Ishikawa (cell line): ENCODE data around the gene MYZAP.

Source experiments
- CEBPB ChIP-seq: IDR thresholded peaks from 2 replicates; pipeline ENCODE4 v1.6.1; 2012
- CREB1 ChIP-seq: IDR thresholded peaks from 2 replicates; pipeline ENCODE4 v1.6.1; 2012; ENCODE audit warnings: low read depth
- EGR1 ChIP-seq: IDR thresholded peaks from 2 replicates; pipeline ENCODE4 v1.6.1; 2012
- EP300 ChIP-seq: IDR thresholded peaks from 2 replicates; pipeline ENCODE4 v1.6.1; 2012; ENCODE audit warnings: borderline replicate concordance
- FOXM1 ChIP-seq: IDR thresholded peaks from 2 replicates; pipeline ENCODE4 v1.6.1; 2012; ENCODE audit warnings: low read depth, borderline replicate concordance
- NFIC ChIP-seq: IDR thresholded peaks from 2 replicates; pipeline ENCODE4 v1.6.1; 2012
- RAD21 ChIP-seq: IDR thresholded peaks from 2 replicates; pipeline ENCODE4 v1.6.1; 2012; ENCODE audit warnings: low read depth
- TAF1 ChIP-seq: IDR thresholded peaks from 2 replicates; pipeline ENCODE4 v1.6.1; 2012; ENCODE audit warnings: low read depth, mild to moderate bottlenecking
- TCF12 ChIP-seq: IDR thresholded peaks from 2 replicates; pipeline ENCODE4 v1.6.1; 2012; ENCODE audit warnings: low read depth
- TEAD4 ChIP-seq: IDR thresholded peaks from 2 replicates; pipeline ENCODE4 v1.6.1; 2012
- YY1 ChIP-seq: IDR thresholded peaks from 2 replicates; pipeline ENCODE4 v1.6.1; 2012; ENCODE audit warnings: low read depth
- ZBTB7A ChIP-seq: IDR thresholded peaks from 2 replicates; pipeline ENCODE4 v1.6.1; 2012; ENCODE audit warnings: low read depth
- TF ChIP-seq, protein P1 (sequence below): IDR thresholded peaks from 2 replicates; pipeline ENCODE4 v1.6.1; 2012; ENCODE audit warnings: low read depth, mild to moderate bottlenecking
- TF ChIP-seq, protein P2 (sequence below): IDR thresholded peaks from 2 replicates; pipeline ENCODE4 v1.6.1; 2012
- TF ChIP-seq, protein P3 (sequence below): IDR thresholded peaks from 2 replicates; pipeline ENCODE4 v1.6.1; 2012

The MYZAP gene

DNA sequence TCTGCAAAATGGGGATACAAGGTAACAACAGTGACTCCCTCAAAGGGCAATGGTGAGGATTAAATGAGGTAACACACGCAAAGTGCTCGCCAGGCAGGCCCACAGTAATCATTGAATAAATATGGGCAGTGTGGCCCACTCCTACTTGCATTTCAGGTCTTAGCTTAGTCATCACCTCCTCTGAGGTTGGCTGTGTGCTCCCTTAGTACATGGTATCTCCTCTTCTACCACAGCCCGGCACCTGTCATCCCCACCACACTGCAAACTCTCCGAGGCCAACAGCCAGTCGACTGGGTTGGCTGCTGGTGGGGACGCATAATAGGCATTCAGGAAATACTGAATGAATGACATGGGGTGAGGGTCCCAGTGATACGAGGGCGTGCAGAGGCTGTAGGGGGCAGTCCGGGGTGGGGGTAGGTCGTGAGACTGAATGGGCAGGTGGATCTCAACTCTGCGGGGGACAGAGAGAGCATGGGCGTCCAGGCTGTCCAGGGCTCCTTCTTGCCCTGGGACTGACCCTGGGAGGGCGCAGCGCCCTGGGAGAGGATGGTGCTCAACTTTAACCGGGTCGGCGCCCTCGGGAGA lies 375 bp upstream of the MYZAP start:
- TF ChIP-seq, protein P1, sequence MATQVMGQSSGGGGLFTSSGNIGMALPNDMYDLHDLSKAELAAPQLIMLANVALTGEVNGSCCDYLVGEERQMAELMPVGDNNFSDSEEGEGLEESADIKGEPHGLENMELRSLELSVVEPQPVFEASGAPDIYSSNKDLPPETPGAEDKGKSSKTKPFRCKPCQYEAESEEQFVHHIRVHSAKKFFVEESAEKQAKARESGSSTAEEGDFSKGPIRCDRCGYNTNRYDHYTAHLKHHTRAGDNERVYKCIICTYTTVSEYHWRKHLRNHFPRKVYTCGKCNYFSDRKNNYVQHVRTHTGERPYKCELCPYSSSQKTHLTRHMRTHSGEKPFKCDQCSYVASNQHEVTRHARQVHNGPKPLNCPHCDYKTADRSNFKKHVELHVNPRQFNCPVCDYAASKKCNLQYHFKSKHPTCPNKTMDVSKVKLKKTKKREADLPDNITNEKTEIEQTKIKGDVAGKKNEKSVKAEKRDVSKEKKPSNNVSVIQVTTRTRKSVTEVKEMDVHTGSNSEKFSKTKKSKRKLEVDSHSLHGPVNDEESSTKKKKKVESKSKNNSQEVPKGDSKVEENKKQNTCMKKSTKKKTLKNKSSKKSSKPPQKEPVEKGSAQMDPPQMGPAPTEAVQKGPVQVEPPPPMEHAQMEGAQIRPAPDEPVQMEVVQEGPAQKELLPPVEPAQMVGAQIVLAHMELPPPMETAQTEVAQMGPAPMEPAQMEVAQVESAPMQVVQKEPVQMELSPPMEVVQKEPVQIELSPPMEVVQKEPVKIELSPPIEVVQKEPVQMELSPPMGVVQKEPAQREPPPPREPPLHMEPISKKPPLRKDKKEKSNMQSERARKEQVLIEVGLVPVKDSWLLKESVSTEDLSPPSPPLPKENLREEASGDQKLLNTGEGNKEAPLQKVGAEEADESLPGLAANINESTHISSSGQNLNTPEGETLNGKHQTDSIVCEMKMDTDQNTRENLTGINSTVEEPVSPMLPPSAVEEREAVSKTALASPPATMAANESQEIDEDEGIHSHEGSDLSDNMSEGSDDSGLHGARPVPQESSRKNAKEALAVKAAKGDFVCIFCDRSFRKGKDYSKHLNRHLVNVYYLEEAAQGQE, result no peak
- TF ChIP-seq CEBPB (no peak), NFIC (no peak), ZBTB7A (peak; percentile 39; the same call in 1 of the 2 replicates), TCF12 (no peak), YY1 (no peak), EGR1 (no peak), CREB1 (no peak), TAF1 (peak; percentile 34; the same call in 1 of the 2 replicates), FOXM1 (no peak), TEAD4 (peak; percentile 58), RAD21 (no peak), EP300 (0 out of 2 replicates have a peak, but pooled peaks have one; percentile 29)
- TF ChIP-seq, protein P2, sequence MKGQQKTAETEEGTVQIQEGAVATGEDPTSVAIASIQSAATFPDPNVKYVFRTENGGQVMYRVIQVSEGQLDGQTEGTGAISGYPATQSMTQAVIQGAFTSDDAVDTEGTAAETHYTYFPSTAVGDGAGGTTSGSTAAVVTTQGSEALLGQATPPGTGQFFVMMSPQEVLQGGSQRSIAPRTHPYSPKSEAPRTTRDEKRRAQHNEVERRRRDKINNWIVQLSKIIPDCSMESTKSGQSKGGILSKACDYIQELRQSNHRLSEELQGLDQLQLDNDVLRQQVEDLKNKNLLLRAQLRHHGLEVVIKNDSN, result no peak; the same call in 1 of the 2 replicates
- TF ChIP-seq, protein P3, sequence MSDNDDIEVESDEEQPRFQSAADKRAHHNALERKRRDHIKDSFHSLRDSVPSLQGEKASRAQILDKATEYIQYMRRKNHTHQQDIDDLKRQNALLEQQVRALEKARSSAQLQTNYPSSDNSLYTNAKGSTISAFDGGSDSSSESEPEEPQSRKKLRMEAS, result 0 out of 2 replicates have a peak, but pooled peaks have one; percentile 40

DNA sequence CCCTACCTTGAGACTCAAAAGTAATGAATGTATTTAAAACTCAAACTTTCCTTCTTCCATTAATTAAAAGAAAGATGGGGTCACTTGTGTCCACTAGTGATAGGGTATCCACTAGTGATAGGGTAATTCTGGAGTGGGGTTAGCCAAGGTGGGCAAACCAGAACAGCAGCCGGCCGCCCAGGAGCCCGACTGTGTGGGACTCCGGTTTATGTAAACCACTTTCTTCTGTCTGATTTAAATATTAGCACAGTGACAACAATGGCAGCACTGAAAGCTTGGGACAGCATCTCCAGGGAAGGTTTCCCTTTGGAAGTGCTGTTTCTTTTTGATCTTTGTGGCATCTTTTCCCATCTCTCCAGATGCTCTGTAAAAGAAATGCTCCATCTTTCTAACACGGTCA lies 722 bp downstream of the MYZAP start:
- TF ChIP-seq FOXM1 (no peak), CEBPB (no peak), TAF1 (no peak), TCF12 (no peak), EP300 (no peak), RAD21 (no peak), NFIC (no peak)
- TF ChIP-seq, protein P2, result no peak
- TF ChIP-seq, protein P1, result no peak
- TF ChIP-seq, protein P3, result no peak

DNA sequence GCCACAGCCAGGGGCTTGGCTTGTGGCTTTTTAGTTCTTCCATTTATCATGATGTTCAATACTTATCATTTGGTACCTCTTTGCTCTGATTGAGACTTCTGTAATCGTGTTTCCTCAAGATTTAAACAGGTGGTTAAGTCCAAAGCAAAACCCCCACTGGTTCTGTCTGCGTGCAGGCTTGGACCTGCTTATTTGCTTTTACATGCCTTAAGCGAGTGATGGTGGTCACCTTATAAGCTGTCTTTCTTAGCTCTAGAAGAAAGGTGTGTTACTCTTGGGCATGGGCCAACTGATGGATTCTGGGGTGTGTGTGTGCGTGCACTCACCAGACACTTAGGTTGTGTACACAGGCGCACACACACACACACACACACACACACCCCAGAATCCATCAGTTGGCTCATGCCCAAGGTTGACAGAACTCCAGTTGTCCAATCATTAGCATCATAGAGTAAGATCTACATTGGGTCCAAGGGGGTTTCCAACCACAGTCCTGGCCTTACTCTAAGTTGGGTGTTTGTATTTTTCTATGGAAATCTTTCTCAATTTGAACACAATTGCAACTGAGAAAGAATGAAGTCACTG lies 1.2 kb downstream of the MYZAP start:
- no peak for TF ChIP-seq NFIC
- TF ChIP-seq ZBTB7A, result no peak

DNA sequence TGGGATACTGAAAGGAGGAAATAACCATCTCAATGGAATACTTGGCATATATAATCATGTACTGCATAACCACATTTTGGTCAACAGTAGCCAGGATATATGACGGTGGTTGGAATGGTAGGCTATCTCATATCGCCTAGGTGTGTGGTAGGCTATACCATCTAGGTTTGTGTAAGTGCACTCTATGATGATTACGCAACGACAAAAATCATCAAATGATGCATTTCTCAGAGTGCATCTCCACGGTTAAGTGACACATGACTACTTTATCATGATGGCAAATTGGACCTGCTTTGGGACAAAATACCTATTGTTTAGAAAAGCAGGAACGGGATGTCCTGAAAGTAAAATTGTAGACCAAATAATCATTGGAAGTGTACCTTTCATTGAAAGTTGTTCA lies 2.8 kb downstream of the MYZAP start:
- TF ChIP-seq CEBPB (0 out of 2 replicates have a peak, but pooled peaks have one; percentile 30), TCF12 (no peak)

DNA sequence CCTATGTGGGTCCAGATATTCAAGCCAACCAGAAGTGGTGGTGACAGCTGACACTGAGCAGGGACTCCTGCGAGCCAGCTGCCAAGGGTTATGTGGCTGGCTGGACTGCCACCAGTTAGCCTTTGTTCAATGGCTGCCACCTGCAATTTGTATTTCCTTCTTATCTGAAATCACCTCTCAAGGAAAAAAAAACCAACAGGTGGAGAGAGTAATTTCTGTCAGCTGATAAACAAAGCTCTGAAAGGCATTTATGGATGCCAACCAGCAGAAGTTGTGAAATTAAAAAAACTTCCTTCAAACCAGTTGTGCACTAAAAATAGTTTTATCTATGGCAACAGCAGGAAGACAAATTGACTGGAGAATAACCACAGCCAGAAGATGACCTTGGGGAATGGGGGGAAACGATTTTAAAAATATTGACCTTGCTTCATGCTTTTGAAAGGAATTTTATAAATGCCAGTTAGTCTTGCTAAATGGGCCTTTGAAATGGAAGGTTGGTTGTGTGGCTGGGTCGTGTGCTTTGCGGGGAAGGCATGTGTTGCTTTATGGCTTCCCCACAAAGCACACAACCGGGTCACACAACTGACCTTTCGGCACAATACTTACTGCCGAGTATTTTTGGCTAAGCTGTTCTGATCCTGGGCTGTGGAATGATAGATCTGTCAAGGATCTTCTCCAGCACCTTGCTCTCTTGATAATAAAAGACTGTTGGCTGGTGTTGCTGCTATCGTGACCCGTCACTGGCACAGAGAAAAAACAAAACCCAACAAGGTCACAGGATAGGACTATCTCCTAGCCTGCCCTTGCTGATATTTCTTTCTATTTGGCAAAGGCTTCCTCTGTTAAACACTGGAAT lies 3.5 kb downstream of the MYZAP start:
- TF ChIP-seq EP300 (no peak), ZBTB7A (no peak), TAF1 (no peak), NFIC (no peak), CREB1 (no peak), TCF12 (no peak), FOXM1 (no peak), YY1 (no peak), RAD21 (no peak), TEAD4 (no peak), EGR1 (no peak), CEBPB (no peak)
- TF ChIP-seq, protein P1, result no peak
- TF ChIP-seq, protein P3, result no peak
- TF ChIP-seq, protein P2, result no peak
